Osteocyte (in vitro differentiated cells): ENCODE measurements around the gene SCO2. TPM values are rescaled to one million over a fixed set of nuclear protein-coding genes. Genes with fewer than 3 reads are reported as not detected.

Experiments used
- DNase-seq: peaks from one replicate; pipeline ENCODE4 v3.0.0; 2021; ENCODE audit warnings: mixed read lengths; ENCODE audit not compliant: unreplicated experiment; ENCODE audit errors: extremely low spot score
- H3K27ac Mint-ChIP-seq: one replicate; pipeline ENCODE4 v1.8.0; 2021; ENCODE audit warnings: mild to moderate bottlenecking, mixed read lengths; ENCODE audit not compliant: unreplicated experiment
- H3K27me3 Mint-ChIP-seq: one replicate; pipeline ENCODE4 v1.8.0; 2021; ENCODE audit warnings: mixed read lengths; ENCODE audit not compliant: unreplicated experiment
- H3K36me3 Mint-ChIP-seq: one replicate; pipeline ENCODE4 v1.8.0; 2021; ENCODE audit warnings: mixed read lengths; ENCODE audit not compliant: unreplicated experiment
- H3K4me1 Mint-ChIP-seq: one replicate; pipeline ENCODE4 v1.8.0; 2021; ENCODE audit warnings: mixed read lengths; ENCODE audit not compliant: unreplicated experiment
- H3K4me3 Mint-ChIP-seq: one replicate; pipeline ENCODE4 v1.8.0; 2021; ENCODE audit warnings: mild to moderate bottlenecking, moderate library complexity, mixed read lengths; ENCODE audit not compliant: unreplicated experiment
- H3K9me3 Mint-ChIP-seq: one replicate; pipeline ENCODE4 v1.8.0; 2021; ENCODE audit warnings: mixed read lengths; ENCODE audit not compliant: unreplicated experiment
- total RNA-seq: library from RNA; stranded (reverse); gene quantifications from 2 replicates; pipeline ENCODE4 v1.2.1, GENCODE V29; 2021
- TF ChIP-seq, protein P1 (sequence below): fragments of 200-600 bp; sonication (generic); IDR thresholded peaks from 2 replicates; pipeline ENCODE4 v1.5.0; 2021; ENCODE audit warnings: antibody characterized with exemption, mild to moderate bottlenecking, moderate library complexity

Gene SCO2
- total RNA-seq, 1 donor from 2014 or later, result not detected

DNA sequence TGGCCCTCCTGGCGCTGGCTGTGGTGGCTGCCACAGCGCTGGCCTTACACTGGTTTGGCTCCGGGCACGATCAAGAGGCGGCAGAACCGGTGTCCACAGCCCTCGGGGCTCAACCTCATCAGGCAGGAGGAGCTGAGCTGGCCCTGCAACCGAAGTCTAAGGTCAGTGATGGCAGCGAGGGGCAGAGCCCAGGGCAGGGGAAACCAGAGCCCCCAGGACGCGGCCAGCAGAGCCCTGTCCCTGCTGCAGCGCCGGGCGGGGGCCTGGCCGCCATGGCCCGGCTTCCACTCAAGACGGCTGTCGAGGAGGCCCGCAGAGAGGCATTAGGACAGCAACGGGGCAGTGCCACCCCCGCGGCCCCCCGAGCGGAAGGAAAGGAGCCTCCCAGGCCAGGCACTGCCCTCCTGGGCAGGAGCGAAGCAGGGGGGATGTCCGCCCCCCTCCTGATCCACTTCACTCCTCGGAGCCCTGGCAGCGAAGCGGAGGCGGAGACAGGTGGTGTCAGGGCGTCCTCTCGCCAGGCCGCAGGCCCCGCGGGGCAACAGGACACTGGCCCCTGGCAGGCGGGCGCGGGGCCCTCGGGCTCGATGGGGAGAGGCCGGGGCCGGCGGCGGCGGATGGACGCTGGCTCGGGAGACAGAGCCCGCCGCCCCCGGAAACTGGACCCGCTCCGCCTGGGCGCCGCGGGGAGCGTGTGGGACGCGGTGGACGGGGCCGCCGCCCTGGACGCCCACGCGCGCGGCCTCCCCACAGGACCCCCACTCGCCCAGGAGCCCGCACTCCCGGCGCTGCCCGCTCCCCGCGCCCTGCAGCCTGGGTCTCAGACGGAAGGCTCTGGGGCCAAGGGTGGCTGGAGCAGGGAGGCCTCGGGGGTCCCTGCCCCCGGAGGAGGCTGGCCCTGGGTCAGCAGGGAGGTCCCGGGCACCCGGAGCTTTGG lies 21.2 kb upstream of the SCO2 start:
- H3K9me3 Mint-ChIP-seq, result no peaks in the 10 kb centered on the region
- TF ChIP-seq, protein P1, sequence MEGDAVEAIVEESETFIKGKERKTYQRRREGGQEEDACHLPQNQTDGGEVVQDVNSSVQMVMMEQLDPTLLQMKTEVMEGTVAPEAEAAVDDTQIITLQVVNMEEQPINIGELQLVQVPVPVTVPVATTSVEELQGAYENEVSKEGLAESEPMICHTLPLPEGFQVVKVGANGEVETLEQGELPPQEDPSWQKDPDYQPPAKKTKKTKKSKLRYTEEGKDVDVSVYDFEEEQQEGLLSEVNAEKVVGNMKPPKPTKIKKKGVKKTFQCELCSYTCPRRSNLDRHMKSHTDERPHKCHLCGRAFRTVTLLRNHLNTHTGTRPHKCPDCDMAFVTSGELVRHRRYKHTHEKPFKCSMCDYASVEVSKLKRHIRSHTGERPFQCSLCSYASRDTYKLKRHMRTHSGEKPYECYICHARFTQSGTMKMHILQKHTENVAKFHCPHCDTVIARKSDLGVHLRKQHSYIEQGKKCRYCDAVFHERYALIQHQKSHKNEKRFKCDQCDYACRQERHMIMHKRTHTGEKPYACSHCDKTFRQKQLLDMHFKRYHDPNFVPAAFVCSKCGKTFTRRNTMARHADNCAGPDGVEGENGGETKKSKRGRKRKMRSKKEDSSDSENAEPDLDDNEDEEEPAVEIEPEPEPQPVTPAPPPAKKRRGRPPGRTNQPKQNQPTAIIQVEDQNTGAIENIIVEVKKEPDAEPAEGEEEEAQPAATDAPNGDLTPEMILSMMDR, result no peak
- no peaks in the 10 kb centered on the region for H3K36me3 Mint-ChIP-seq
- no peak overlapping the region for H3K4me3 Mint-ChIP-seq
- DNase-seq, result peak; percentile 84
- H3K4me1 Mint-ChIP-seq, result no peaks in the 10 kb centered on the region
- no peaks in the 10 kb centered on the region for H3K27me3 Mint-ChIP-seq
- no peak overlapping the region for H3K27ac Mint-ChIP-seq

- Mint-ChIP-seq H3K27ac (peak within 1 kb of the TSS; percentile 50), H3K27me3 (no peaks in the 10 kb centered on the region), H3K9me3 (no peaks in the 10 kb centered on the region), H3K4me3 (no peak within 1 kb of the TSS), H3K36me3 (no peaks in the 10 kb centered on the region), H3K4me1 (no peaks in the 10 kb centered on the region)
- DNase-seq, result no peak
- TF ChIP-seq, protein P1, result no peak
Observed at GRCh38 chr22:50545522-50546325, 20.3 kb upstream of the SCO2 start, which contains the start of gene KLHDC7B. Gene KLHDC7B (plus strand): TSS chr22:50545899. CDS start chr22:50546244, 345 bp downstream.

- no peak for DNase-seq
- TF ChIP-seq, protein P1, result no peak
- Mint-ChIP-seq H3K27me3 (no peaks in the 10 kb centered on the region), H3K36me3 (no peaks in the 10 kb centered on the region), H3K9me3 (no peaks in the 10 kb centered on the region), H3K4me3 (no peak overlapping the region), H3K27ac (no peak overlapping the region), H3K4me1 (peaks cover under 1% of the 10 kb centered on the region)
Observed at GRCh38 chr22:50544746-50545253, 19.4 kb upstream of the SCO2 start.

- TF ChIP-seq, protein P1, result peak; percentile 62
- Mint-ChIP-seq H3K4me1 (peaks cover 6% of the 10 kb centered on the region), H3K27ac (no peak overlapping the region), H3K36me3 (no peaks in the 10 kb centered on the region), H3K4me3 (no peak overlapping the region), H3K9me3 (no peaks in the 10 kb centered on the region), H3K27me3 (no peaks in the 10 kb centered on the region)
- peak; percentile 90 for DNase-seq
Observed at GRCh38 chr22:50544078-50544745, 18.8 kb upstream of the SCO2 start.
